NCI-H2029 (cell line): ENCODE results near the gene LANCL2.
"Not testable (repeated sequence)": the region's sequence is repeated elsewhere in the genome, so short reads cannot be mapped to it uniquely, and the experiment has no call there.

Source experiments
- DNase-seq: peaks from one replicate; lab custom pipeline; 2025; lab: John Stamatoyannopoulos, UW

LANCL2 gene, protein sequence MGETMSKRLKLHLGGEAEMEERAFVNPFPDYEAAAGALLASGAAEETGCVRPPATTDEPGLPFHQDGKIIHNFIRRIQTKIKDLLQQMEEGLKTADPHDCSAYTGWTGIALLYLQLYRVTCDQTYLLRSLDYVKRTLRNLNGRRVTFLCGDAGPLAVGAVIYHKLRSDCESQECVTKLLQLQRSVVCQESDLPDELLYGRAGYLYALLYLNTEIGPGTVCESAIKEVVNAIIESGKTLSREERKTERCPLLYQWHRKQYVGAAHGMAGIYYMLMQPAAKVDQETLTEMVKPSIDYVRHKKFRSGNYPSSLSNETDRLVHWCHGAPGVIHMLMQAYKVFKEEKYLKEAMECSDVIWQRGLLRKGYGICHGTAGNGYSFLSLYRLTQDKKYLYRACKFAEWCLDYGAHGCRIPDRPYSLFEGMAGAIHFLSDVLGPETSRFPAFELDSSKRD

DNA sequence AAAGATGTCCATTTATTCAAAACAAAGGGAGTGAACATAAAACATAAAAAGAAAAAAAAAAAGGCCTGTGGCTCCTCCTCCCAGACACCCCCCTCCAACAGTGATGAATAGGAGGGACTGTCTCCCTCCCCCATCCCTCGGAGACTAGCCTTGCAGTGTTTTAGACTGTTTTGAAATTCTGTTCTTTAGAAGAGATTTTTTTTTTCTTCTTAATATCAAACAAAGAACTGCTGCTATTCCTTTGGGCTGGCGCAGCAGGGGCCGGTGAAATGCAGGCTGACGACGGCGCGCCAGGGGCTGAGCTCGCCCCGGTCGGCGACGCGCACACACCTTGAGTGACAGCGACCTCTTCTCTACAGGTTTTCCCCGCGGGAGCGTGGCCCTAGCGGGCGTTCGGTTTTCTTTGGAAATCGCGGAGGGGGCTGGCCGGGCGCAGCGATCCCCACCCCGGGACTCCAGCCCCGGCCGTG lies at the start of gene LANCL2:
TSS of gene LANCL2 (plus strand) at position 133 of the 470 bp plus-strand sequence. CDS start 689 bp downstream, outside the sequence.
- peak; percentile 61 for DNase-seq

- no peak for DNase-seq
Measured at GRCh38 chr7:55325371-55325792, 39.8 kb upstream of the LANCL2 start.

DNA sequence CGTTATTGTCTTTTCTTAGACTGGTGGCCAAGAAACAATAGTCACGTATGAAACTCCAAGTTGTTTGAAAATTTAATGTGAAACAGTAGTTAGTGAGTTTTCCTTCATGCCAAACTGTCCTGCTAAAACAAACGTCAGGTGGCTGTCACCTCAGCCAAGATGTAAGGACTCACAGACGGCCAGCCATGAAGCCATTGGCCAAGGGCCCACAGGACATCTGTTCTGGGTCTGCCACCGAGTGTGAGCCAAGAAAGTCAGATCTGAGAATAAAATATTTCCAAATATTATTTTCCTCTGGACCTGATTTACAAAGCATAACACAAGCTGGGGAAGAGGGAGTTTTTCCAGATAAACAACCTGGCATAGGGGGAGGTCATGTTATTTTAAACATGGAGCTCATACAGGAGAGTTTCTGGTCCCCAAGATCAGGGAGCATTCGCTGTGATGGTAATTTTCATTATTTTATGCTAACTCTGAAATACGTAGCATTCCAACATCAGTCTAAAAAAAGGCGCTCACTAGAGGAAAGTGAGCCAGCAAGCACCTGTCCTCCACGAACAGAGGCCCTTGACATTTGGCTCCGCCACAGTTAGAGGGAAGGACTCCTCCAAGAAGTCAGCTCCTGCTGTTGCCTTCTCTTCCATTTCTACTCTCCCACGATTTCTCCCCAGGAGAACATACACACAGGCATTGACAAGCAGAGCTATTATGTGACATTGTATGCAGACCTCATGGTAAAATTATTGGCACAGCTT lies 38.9 kb upstream of the LANCL2 start:
- DNase-seq, result no peak

- no peak for DNase-seq
Measured at GRCh38 chr7:55326945-55327626, 38.1 kb upstream of the LANCL2 start.

GRCh38 chr7:55335151-55335550 lies 30.0 kb upstream of the LANCL2 start:
- no peak for DNase-seq

DNA sequence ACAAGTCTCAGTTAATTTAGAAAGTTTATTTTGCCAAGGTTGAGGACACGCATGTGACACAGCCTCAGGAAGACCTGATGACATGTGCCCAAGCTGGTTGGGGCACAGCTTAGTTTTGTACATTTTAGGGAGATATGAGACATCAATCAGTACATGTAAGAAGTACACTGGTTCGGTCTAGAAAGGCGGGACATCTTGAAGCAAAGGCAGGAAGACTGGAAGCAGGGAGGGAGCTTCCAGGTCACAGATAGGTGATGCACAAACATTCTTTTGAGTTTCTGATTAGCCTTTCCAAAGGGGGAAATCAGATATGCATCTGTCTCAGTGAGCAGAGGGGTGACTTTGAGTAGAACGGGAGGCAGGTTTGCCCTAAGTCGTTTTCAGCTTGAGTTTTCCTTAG lies 29.4 kb upstream of the LANCL2 start:
- DNase-seq, result no peak

- no peak for DNase-seq
Measured at GRCh38 chr7:55336540-55336939, 28.6 kb upstream of the LANCL2 start.

DNA sequence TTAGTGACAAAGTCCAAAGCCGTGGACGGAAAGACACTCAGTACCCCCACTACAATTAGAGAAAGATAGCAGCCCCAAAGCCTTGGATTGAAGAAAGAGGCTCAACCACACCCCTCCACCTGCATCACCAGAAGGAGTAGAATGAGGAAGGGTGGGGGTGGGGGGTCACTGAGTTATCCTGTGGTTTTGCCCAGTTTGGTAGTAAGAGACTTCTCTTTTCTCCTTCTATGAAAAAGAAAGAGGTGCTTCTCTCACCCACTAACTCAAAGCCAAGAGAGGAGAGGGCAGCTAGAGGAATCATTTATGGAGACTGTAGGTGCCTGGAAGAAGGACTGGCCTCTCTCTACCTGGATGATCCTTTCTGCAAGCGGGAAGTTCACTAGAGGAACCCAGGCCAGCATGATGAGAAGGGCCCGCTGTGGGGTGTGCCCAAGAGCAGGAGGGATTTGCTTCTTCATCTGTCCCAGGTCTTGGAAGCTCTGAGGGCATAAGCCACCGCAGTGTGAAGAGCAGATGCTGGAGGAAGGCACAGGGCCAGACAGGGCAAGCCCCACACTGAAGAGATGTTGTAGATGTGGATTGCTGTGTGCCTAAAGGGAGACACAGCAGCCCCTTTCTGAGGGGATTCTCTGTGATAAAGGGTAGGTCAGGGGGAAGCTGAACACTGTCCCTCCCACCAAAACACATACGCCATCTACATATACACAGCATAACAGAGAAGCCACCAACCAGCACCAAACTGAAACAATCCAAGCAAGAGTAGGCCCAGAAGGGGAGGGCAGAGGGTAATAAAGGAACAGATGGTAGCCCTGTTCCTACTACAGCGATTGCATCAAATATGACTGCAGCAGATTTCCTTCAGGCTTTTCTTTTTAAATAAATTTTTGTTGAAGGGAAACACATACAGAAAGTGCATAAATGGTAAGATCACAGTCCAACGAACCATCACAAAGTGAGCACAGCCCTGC lies 25.8 kb upstream of the LANCL2 start:
- DNase-seq, result no peak

GRCh38 chr7:55342216-55342871 lies 22.8 kb upstream of the LANCL2 start:
- no peak for DNase-seq

GRCh38 chr7:55343002-55343781 lies 21.9 kb upstream of the LANCL2 start:
- no peak for DNase-seq

GRCh38 chr7:55343860-55344606 lies 21.1 kb upstream of the LANCL2 start:
- DNase-seq, result no peak

DNA sequence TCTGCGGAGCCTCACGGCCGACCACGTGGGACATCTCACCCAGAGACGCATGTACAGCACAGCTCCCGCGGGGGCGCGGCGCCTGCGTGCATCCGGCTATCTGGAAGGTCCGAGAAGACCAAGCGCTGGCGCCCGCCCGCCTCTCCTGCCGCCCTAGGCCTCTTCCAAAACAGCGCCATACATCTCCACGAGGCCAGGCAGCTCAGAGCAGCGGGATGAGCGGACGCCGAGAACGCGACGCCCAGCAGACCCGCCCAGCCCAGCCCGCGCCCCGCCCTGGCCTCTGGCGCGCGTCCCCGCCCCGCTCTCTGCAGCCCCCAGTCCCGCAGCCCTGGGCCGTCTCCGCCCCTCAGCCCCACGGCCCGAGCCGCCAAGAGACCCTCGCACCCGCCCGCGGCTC lies 20.3 kb upstream of the LANCL2 start:
- DNase-seq, result no peak

DNA sequence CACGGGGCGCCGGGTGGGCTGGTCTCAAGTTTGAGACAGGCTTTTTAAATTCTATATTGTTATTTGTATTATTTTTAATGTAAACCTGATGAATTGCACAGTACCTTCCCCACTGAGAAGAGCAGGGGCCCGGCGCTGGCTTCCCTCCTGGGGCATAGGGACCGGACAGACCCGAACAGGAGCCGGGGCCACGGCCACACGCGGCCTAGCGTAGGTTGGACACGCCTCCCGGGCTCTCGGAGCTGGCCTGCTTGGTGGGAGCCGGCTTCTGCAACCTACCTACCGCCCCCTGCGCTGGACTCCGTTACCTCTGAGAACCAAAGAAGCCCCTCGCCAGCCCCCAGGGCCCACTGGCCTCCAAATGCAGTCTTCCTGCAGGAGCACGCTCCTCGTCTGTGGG lies 19.8 kb upstream of the LANCL2 start:
- DNase-seq, result no peak

DNA sequence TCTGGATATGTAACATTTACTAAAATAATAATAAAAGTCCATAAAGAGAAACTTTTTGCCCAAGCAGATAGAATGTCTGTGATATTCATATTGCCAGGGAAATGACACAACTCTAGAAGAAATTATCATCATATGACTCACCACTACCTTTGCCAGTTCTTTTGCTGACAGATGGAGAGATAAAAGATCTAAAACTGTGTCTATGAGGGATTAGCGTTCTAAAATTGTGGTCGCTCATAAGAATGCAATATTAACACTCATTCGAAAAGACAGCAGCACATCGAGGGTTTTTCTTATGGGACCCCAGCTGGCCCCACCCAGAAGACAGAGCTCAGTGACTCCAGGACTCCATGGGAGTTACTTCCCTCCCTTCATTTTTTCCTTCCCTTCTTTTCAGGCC lies 16.6 kb upstream of the LANCL2 start:
- DNase-seq, result no peak

DNA sequence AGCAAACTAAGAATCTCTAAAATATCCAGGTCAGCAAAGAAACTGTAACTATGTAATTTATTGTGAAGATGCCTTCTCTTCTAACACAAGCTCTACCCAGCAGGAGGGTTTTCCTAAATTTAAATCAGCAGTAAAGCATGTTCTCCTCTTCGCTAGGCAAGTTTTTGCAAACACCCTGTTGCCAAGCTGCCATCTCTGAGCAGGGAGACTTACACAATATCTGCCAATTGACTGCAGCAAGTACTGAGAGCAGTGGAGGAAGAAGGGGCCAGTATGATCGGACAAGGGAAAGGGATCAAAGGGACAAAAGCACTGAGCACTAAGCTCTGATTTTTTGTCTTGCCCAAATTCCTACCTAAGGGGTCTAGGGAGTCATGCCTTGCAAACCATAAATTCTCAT lies 16.0 kb upstream of the LANCL2 start:
- no peak for DNase-seq

DNA sequence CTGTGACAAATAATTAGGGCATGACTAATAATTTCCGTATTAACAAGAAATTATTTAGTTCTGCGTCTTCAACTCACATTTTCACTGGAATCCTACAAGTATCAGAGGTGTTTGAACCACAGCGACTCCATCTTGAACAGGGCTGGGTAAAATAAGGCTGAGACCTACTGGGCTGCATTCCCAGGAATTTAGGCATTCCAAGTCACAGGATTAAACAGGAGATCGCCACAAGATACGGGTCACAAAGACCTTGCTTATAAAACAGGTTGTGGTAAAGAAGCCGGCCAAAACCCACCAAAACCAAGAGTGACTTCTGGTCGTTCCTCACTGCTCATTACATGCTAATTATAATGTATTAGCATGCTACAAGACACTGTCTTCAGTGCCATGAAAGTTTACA lies 14.9 kb upstream of the LANCL2 start:
- no peak for DNase-seq

DNA sequence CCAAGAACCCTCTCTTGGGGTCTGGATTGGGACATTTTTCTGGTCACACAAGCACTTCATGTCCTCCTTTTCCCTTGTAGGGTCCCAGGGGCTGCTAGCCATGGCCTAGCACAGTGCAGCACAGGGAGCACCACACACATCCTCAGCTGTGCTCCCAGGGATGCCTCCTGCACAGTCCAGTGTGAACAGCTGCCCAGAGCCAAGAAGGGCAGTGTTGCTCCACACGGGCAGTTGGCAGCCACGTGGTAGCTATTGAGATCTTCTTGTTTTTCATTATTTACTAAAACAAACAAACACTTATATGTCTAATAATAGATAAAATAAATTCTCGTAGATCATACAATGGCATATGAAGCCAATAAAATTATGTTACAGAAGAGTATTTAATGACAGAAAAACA lies 13.9 kb upstream of the LANCL2 start:
- DNase-seq, result no peak

DNA sequence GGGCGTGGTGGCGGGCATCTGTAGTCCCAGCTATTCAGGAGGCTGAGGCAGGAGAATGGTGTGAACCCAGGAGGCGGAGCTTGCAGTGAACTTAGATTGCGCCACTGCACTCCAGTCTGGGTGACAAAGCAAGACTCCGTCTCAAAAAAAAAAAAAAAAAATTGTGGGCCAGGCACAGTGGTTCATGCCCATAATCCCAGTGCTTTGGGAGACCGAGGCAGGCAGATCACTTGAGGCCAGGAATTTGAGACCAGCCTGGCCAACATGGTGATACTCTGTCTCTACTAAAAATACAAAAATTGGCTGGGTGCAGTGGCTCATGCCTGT lies 12.2 kb upstream of the LANCL2 start:
- DNase-seq, result not testable (repeated sequence)

DNA sequence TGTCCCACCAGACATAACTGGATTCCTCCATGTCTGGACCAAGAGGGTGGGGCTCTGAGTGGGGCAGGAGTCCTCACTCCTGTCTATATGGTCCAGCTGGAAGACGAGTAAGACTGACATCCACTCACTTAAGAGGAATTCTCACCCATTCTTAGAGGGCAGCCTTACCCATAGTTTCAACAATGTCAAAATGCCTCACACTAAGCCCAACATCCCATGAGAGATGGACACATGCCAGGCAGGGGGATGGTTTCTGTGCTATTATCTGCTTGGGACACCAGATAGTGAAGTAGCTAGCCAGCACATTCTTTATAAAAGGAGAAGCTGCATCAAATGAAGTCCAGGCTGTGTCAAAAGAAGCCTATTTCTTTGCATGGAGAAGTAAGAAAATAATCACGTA lies 4.7 kb upstream of the LANCL2 start:
- no peak for DNase-seq
